RWPE2 (cell line): ENCODE measurements around the gene PHLDA2.
A peak's percentile ranks its signal among the peaks of the same experiment; 100 is the strongest.

Source experiments
- ATAC-seq: fragments of 200-7000 bp; cut with Tn5 transposase; 3 replicates; pipeline ENCODE4 v1.9.1; 2021; ENCODE audit warnings: low read depth
- DNase-seq: peaks from one replicate; pipeline ENCODE4 v3.0.0-alpha.2; 2020; ENCODE audit warnings: low spot score
- H3K27ac ChIP-seq: fragments of 450-650 bp; 2 replicates; pipeline ENCODE4 v1.5.1; 2017; ENCODE audit warnings: mild to moderate bottlenecking; ENCODE audit not compliant: poor library complexity, severe bottlenecking
- H3K27me3 ChIP-seq: fragments of 250-450 bp; sonication (Bioruptor Pico); 2 replicates; pipeline ENCODE4 v1.5.1; 2021; ENCODE audit warnings: mild to moderate bottlenecking, moderate library complexity; ENCODE audit not compliant: insufficient read depth, poor library complexity, severe bottlenecking
- H3K36me3 ChIP-seq: fragments of 250-450 bp; sonication (Bioruptor Pico); 2 replicates; pipeline ENCODE4 v1.5.1; 2020; ENCODE audit warnings: low read depth, mild to moderate bottlenecking, moderate library complexity
- H3K4me1 ChIP-seq: fragments of 250-450 bp; sonication (Bioruptor Pico); 2 replicates; pipeline ENCODE4 v1.5.1; 2021; ENCODE audit warnings: mild to moderate bottlenecking, moderate library complexity; ENCODE audit not compliant: insufficient read depth, poor library complexity, severe bottlenecking
- H3K4me3 ChIP-seq: fragments of 250-450 bp; sonication (Bioruptor Pico); 2 replicates; pipeline ENCODE4 v1.5.1; 2021; ENCODE audit warnings: mild to moderate bottlenecking, moderate library complexity; ENCODE audit not compliant: severe bottlenecking
- H3K9me3 ChIP-seq: fragments of 250-450 bp; sonication (Bioruptor Pico); 2 replicates; pipeline ENCODE4 v1.5.1; 2021; ENCODE audit warnings: mild to moderate bottlenecking, moderate library complexity; ENCODE audit not compliant: severe bottlenecking
- CTCF ChIP-seq: fragments of 450-650 bp; IDR thresholded peaks from one replicate; pipeline ENCODE4 v1.5.1; 2017; ENCODE audit warnings: mild to moderate bottlenecking, moderate library complexity; ENCODE audit not compliant: poor library complexity, severe bottlenecking

The PHLDA2 gene

GRCh38 chr11:2929531-2929949 is 320 bp upstream of the PHLDA2 start:
- Histone ChIP-seq H3K4me1 (peaks cover 19% of the 10 kb centered on the region), H3K9me3 (no peaks in the 10 kb centered on the region), H3K4me3 (peak overlapping the region; percentile 78), H3K27ac (peak overlapping the region; percentile 93), H3K27me3 (no peaks in the 10 kb centered on the region), H3K36me3 (peaks cover 22% of the 10 kb centered on the region)
- peak; percentile 94 for DNase-seq
- peak; percentile 44 for ATAC-seq
- TF ChIP-seq CTCF, result no peak

- Histone ChIP-seq H3K36me3 (peaks cover 22% of the 10 kb centered on the region), H3K4me3 (peak overlapping the region; percentile 78), H3K27me3 (no peaks in the 10 kb centered on the region), H3K4me1 (peaks cover 10% of the 10 kb centered on the region), H3K27ac (peak overlapping the region; percentile 93), H3K9me3 (no peaks in the 10 kb centered on the region)
- ATAC-seq, result no peak
- TF ChIP-seq CTCF, result no peak
- peak; percentile 52 for DNase-seq
Observed at GRCh38 chr11:2927851-2928604, 1.2 kb downstream of the PHLDA2 start.

DNA sequence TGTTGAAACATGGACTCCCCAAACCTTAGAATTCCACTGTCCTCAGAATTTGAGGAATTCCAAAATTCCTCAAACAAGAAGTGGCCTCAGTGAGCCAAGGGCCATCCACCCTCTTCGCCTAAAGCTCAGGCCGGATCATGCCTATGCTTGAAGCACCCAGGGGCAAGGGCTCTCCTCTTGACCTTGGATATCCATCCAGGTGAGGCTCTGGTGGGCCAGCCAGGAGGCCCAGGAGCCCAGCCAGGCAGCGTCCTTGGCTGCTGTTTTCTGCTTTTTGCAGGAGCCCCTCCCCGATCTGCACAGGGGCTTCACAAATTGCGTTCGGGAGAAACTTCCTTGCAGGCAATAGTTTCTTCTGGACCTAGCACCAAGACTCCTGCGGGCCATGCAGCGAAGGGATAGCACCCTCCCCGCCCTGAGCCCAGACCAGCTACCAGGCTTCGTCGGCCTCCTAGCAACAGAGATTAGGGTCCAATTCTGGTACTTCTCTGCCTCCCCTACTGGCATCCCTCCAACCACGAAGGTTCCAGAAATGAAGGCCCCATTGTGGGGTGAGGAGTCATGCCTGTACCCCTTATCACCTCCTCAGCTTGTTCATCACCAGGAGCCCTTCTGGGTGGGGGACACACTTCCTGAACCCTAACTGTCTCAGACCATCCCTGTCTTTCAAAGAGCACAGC is 2.0 kb downstream of the PHLDA2 start:
- Histone ChIP-seq H3K4me1 (peaks cover 2% of the 10 kb centered on the region), H3K27me3 (no peaks in the 10 kb centered on the region), H3K36me3 (peaks cover 22% of the 10 kb centered on the region), H3K4me3 (peak overlapping the region; percentile 78), H3K27ac (peak overlapping the region; percentile 93), H3K9me3 (no peaks in the 10 kb centered on the region)
- ATAC-seq, result no peak
- no peak for TF ChIP-seq CTCF
- peak; percentile 32 for DNase-seq

GRCh38 chr11:2926611-2927051 is 2.6 kb downstream of the PHLDA2 start:
- H3K4me1 ChIP-seq, result peaks cover 2% of the 10 kb centered on the region

More at GRCh38 chr11:2926611-2927051, 2.6 kb downstream of the PHLDA2 start:
- Histone ChIP-seq H3K27me3 (no peaks in the 10 kb centered on the region), H3K36me3 (peaks cover 22% of the 10 kb centered on the region), H3K27ac (peak overlapping the region; percentile 93), H3K9me3 (no peaks in the 10 kb centered on the region), H3K4me3 (no peak overlapping the region)
- no peak for ATAC-seq
- TF ChIP-seq CTCF, result no peak
- no peak for DNase-seq
